Left hindlimb (tissue), 1 donor: Measurements from ENCODE around the gene MPRIP.

Experiments
- DNase-seq: peaks from one replicate; pipeline ENCODE4 v3.0.0-alpha.2; 2018

The MPRIP gene

GRCh38 chr17:17111401-17112393 is 69.4 kb downstream of the MPRIP start:
- no peak for DNase-seq

- no peak for DNase-seq
Measured at GRCh38 chr17:17112628-17113200, 70.5 kb downstream of the MPRIP start.

- no peak for DNase-seq
Measured at GRCh38 chr17:17114592-17115225, 72.5 kb downstream of the MPRIP start.

GRCh38 chr17:17115620-17116019 is 73.4 kb downstream of the MPRIP start:
- no peak for DNase-seq

GRCh38 chr17:17116406-17116805 is 74.1 kb downstream of the MPRIP start:
- no peak for DNase-seq

- DNase-seq = no peak
Measured at GRCh38 chr17:17117923-17118322, 75.7 kb downstream of the MPRIP start.

- no peak for DNase-seq
Measured at GRCh38 chr17:17118399-17118798, 76.1 kb downstream of the MPRIP start.

- no peak for DNase-seq
Measured at GRCh38 chr17:17119106-17119505, 76.8 kb downstream of the MPRIP start.

GRCh38 chr17:17119533-17119932 is 77.3 kb downstream of the MPRIP start:
- DNase-seq = no peak

GRCh38 chr17:17120294-17120693 is 78.0 kb downstream of the MPRIP start:
- no peak for DNase-seq

GRCh38 chr17:17120701-17121100 is 78.4 kb downstream of the MPRIP start:
- DNase-seq = no peak

GRCh38 chr17:17121162-17121561 is 78.9 kb downstream of the MPRIP start:
- DNase-seq = no peak

- DNase-seq = no peak
Measured at GRCh38 chr17:17122781-17123483, 80.7 kb downstream of the MPRIP start.

- no peak for DNase-seq
Measured at GRCh38 chr17:17124341-17124740, 82.1 kb downstream of the MPRIP start.

GRCh38 chr17:17125136-17126084 is 83.2 kb downstream of the MPRIP start:
- DNase-seq = no peak

- no peak for DNase-seq
Measured at GRCh38 chr17:17126131-17127110, 84.2 kb downstream of the MPRIP start.

GRCh38 chr17:17127156-17127555 is 84.9 kb downstream of the MPRIP start:
- DNase-seq = no peak

- no peak for DNase-seq
Measured at GRCh38 chr17:17127730-17128291, 85.6 kb downstream of the MPRIP start.

GRCh38 chr17:17128476-17129075 is 86.3 kb downstream of the MPRIP start:
- no peak for DNase-seq

GRCh38 chr17:17129466-17129865 is 87.2 kb downstream of the MPRIP start:
- DNase-seq = no peak
